ENCODE data around the gene FTSJ3.

DNA sequence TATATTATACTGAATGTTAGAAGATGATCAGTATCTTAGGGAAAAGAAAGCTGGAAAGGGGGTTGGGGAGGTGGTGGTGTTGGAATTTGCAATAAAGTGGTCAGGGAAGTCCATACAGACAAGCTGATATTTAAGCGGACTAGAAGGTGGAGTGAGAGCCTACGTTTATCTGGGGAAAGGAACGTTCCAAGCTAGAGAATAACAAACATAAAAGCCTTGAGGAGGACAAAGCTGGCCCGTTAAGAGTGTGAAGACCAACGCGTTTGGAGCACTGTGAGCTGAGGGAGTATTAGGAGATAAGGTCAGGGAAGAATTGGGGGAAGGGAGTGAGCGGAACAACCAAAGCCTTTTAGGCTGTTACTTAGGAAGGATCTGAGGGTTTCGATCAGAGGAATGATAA lies 52.0 kb downstream of the FTSJ3 start:
- TF ChIP-seq SNAI2 (CRISPR knock-in tag; IDR thresholded peaks at IDR 0.05) (no peak), ZC3H10 (CRISPR knock-in tag; IDR thresholded peaks at IDR 0.05) (no peak)

Measured in SK-N-SH treated with all-trans-retinoic acid at 6 μM for 48 hours (cell line).